Mesenteric fat pad (tissue), 1 donor: Measurements from ENCODE around the gene LMBR1L. TPM values are rescaled to one million over a fixed set of nuclear protein-coding genes. Genes with fewer than 3 reads are reported as not detected.
A peak's percentile ranks its signal among the peaks of the same experiment; 100 is the strongest.
"Not testable (repeated sequence)": the region's sequence is repeated elsewhere in the genome, so short reads cannot be mapped to it uniquely, and the experiment has no call there.

Experiments used
- DNase-seq: peaks from one replicate; pipeline ENCODE4 v3.0.0-alpha.2; 2020; ENCODE audit warnings: low spot score
- total RNA-seq: library from RNA; stranded (reverse); fragmentation: NEBNext Ultra II Directional; extraction: Animal tissue kit (Norgen Biotek cat#: 25700); gene quantifications from one replicate; pipeline ENCODE4 v1.2.1, GENCODE V29; 2021
- donor health status: DM: yes; HTN: yes; CAD: no.

The LMBR1L gene
- total RNA-seq, 1 donor from 2014 or later, result 46.1 TPM

- DNase-seq, result no peak
Observed at GRCh38 chr12:49088150-49088931, 22.3 kb downstream of the LMBR1L start.

- no peak for DNase-seq
Observed at GRCh38 chr12:49086116-49086515, 24.5 kb downstream of the LMBR1L start.

DNA sequence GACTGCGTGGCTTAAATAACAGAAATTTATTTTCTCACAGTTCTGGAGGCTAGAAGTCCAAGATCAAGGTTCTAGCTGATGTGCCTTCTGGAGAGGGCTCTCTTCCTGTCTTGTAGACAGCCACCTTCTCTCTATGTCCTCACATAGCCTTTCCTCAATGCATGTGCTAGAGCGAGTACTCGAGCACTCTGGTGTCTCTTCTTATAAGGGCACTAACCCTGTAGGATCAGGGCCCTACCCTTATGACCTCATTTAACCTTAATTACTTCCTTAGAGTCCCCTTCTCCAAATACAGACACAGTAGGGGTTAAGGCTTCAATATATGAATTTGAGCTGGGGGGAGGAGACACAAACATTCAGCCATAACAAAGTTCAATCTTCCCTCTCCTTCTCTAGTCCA lies 26.2 kb downstream of the LMBR1L start:
- no peak for DNase-seq

DNA sequence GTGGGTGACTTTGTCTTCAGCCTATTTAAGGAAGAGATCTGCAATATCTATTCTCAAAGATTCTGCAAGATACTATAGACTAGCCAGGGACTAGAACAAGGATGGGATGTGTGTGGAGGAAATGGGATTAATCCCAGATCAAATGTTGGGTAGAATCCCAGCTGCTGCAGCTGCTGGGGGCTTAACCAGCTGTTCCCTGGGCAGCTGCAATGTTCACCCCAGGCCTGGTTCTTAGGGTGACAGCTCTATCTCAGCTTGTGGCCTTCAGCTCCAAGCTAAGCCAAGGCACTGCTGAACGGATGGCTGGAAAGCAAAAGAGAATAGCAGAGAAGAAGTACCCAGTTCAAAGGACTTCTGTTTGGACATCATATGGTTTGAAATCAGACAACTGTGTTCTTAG lies 30.9 kb downstream of the LMBR1L start:
- DNase-seq, result no peak

DNA sequence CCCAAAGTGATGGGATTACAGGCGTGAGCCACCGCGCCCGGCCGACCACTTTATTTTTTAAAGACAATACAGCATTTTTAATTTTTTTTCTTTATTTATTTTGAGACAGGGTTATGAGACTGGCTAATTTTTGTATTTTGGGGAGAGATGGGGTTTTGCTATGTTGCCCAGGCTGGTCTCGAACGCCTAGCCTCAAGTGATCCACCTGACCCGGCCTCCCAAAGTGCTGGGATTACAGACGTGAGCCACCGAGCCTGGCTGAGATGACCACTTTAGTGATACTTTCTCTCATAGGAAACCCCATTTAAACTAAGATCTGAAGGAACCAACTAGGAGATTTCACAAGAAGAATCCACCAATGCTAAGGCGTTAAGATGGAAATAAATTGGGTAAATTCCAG lies 39.7 kb downstream of the LMBR1L start:
- no peak for DNase-seq

- DNase-seq, result peak; percentile 100
Observed at GRCh38 chr12:49069507-49070346, 40.9 kb downstream of the LMBR1L start, which contains the start of gene RHEBL1. Gene RHEBL1 (minus strand): TSS chr12:49069979. CDS start chr12:49069785, 194 bp downstream.

DNA sequence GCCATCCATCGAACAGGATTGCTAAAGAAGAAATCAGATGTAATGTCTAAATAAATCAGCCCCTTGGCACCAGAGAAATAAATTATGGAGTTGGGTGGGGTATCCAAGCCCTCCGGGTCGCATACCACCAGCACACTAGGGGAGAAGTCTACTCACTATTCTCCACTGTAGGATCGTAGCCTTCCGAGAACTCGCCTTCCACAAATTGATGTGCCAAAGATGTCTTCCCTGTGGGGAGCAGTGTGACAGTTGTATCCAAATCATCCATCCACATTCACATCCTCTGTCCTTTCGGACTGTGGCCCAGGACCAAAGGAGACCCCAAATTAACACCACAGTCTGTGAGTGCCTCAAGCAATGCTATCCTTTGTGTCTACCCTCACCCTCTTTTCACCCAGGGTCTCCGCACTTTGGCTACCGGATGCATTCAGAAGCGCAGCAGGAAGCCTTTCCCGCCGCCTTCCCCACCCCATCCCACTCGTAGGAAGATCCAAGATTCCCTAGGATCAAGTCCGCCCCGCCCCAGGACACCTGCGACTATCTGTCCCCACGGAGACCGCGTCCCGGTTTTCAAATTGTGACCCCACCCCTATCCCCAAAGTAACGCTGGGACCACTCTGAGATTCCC lies 41.7 kb downstream of the LMBR1L start:
- DNase-seq, result no peak

GRCh38 chr12:49066120-49066519 lies 44.5 kb downstream of the LMBR1L start:
- no peak for DNase-seq

- DNase-seq, result no peak
Observed at GRCh38 chr12:49064767-49065152, 45.9 kb downstream of the LMBR1L start.

DNA sequence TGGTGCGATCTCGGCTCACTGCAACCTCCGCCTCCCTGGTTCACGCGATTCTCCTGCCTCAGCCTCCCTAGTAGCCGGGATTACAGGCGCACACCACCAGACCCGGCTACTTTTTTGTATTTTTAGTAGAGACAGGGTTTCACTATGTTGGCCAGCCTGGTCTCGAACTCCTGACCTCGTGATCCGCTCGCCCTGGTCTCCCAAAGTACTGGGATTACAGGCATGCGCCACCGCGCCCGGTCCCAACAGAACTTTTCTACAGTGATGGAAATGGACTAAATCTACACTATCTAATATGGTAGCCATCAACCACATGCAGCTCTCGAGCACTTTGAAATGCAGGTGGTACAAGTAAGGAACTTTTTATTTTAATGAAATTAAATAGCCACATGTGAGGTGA lies 48.7 kb downstream of the LMBR1L start:
- not testable (repeated sequence) for DNase-seq

DNA sequence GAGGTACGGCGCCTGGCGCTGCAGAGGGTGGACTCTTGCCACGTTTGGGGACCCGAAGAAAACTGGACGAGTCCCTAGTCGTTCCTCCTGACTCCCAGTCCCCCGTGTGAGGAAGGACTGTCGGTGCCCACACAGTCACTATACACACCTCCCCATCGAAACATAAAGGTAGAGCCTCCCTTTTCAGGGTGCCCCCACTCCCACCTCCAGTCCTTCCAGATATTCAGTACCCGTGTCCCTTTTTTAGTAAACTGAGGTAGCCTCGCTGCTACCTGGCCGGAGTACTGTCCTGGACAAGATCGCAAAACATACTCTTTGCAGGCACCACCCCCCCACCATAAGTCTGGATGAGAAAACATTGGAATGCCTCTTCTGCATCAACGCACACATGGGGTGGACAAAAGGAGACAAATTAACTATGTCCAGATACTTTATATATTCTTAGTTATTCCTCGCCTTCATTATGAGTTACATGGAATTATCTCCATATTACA lies 49.4 kb downstream of the LMBR1L start:
- DNase-seq, result no peak

DNA sequence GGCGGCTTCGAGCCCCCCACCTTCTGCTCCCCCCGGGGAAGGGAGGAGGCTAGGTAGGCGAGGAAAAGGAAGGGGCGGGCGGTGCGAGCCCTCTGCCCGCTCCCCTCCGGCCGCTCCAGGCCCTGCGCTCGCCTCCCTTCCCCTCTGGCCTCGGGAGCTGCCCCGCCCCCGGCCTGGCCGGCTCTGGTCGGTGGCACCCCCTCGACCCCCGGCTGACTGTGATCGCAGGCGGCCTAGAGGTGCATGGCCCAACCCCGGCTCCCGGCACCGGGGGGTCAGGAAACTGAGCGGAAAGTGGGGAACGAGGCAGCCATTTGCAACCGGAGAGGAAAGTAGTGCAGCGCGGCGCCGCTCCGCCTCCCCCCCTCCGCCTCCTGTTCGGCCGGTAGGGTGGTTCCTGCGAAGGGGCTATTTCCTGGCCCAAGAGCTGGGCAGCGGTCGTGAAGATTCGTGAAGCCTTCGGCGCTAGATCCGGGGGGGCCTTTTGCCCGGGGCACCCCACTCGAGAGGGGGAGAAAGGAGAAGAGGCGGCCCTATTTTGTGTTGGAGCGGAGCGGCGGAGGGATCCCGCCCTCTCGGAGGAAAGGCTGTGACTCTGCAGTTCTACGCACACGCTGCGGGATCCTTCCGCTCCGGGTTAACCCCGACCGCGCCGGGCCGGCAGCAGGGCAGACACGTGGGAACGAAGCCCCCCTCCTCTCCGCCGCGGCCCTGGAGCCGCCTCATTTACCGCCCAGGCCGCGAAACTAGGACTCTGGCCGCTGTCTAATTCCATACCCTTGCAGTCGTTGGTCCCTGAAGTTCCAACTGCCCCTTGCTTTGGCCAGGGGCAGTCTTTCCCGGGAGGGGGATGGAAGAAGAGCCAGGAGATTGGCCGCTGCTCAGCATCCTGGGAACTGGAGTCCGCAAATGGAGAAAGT lies 50.1 kb downstream of the LMBR1L start, which contains the start of gene KMT2D:
Gene KMT2D, minus strand, starts transcription at position 558 of the 920 bp plus-strand sequence. CDS start 5,470 bp downstream, outside the sequence.
- DNase-seq, result peak; percentile 97

DNA sequence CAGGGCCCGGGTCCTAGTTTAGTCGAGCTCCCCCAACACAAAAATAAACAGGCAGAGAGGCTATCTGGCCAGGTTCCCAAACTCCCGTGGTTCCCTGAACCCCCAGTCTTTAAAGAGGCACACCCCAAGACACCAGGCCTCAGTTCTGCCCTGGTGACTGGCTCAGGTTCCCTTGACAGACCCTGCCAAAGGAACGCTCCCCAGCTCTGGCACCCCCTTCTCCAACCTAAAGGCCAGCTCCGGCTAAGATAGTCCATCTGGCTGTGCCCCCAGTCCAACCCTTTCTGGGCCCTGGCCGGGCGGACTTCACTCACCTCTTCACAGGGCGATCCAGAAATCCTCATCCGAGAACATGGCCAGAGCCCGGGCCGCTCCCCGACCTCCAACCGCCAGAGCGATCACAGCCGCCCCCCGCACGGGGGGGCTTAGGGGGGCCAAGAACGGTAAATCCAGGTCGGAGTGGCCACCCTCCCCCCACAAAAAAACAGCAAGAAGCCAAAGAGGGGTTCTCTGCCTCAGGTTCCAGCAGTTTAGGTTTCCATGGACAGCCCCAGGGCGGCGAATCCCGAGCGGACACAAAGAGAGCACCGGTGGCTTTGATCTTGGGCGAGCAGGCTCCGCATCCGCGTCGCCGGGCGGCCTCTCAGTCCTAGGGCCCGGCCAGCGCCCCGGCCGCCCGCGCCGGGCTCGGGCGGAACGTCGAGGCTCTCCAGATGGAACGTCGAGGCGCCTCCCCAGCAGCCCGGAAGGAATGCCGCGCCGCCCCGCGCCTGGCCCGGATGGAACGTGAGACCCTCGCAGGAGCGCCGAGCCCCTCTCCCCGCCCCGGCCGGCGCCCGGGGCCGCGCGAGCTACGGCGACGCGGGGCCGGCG lies 51.1 kb downstream of the LMBR1L start:
- no peak for DNase-seq

- DNase-seq, result no peak
Observed at GRCh38 chr12:49059045-49059298, 51.7 kb downstream of the LMBR1L start.

GRCh38 chr12:49058366-49059044 lies 52.1 kb downstream of the LMBR1L start:
- no peak for DNase-seq

DNA sequence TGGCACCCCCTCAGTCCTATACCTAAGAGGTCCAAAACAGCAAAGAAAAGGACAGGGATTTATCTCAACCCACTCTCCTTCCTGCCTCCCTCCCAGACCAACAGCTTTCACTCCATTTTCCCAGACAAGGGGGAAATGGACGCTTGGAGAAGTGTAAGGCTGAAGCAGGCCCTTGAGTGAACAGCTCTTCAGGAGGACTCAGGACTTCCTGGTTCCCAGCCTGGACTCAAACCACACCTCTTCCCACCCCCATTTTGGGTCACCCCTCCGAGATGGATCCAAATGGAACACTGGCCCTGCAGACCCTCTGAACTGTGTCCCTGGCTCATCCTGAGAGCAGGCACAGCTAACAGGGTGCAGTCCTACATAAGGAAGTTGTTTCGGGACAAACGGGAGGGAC lies 52.8 kb downstream of the LMBR1L start:
- no peak for DNase-seq

DNA sequence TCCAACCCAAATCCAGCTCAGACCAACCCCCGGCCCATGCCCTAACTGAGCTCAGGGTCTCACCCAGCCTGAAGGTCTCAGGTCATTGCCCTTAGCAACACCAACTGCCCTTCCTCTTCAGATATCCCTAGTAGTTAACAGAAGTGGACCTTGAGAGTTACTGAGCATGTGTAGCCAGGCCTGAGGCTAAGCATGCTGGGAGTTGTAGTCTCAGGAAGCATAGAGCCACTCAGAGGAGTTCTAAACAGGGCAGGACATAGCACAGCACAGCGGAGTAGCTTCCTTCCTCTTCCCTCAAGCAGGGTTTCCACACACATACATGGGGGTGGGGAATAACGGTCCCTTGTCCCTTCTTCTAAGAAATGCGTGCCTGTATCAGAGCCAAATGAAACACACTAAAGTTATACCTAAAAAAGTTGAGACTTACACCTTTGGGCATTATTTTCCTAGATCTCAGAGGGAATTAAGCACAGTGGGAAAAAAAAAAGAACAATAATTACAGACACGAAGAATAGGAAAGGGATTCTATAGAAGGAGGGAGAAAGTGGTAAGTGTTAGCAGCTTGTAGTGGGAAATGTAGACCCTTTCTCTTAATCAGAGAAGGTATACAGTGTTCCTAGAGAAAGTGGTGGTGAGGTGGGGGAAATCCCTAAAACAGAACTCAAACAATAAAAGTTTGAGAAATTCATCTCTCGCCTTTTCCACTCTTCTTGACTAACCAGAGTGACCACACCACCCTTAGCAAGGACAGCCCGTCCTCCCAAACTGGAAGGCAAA lies 54.5 kb downstream of the LMBR1L start:
- DNase-seq, result no peak

DNA sequence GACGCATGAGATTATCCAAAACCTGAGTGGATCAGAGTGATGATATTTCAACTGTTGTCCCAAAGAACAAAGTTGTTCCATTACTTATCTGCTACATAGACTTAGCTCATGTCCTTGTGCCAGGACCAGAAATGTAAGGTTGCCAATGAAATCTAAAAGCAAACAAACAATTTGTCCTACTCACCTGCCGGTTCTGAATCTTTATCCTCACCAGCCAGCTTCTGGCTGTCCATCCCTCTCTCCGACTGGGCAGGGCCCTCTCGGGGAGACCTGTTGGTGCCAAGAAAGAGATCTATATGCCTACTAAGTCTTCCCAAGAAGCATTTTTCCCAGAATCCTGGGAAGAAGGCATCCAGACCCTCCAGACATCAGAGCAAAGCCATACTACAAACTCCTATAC lies 55.6 kb downstream of the LMBR1L start:
- DNase-seq, result no peak
